Spleen (tissue), 11 donors: ENCODE data around the gene FAM240A. TPM values are rescaled to one million over a fixed set of nuclear protein-coding genes. Genes with fewer than 3 reads are reported as not detected.

ENCODE experiments used
- DNase-seq: peaks from one replicate; pipeline ENCODE4 v3.0.0-alpha.2; 2020
- H3K27ac ChIP-seq, 8 donors: fragments of 200-600 bp; sonication (generic) in 7 of 8; 1 replicate in 4 of 8; 2 replicates in 4 of 8; pipeline versions ENCODE4 v1.5.0 to v1.8.0; 2016 to 2021; ENCODE audit warnings: inconsistent platforms in 4 of 8, mild to moderate bottlenecking in 4 of 8, moderate library complexity in 1 of 8
- H3K27me3 ChIP-seq, 7 donors: fragments of 200-600 bp; sonication (generic) in 6 of 7; replicated peaks in 1 of 7; 1 replicate in 4 of 7; 2 replicates in 3 of 7; pipeline versions ENCODE4 v1.5.0 to v1.8.0; 2016 to 2021; ENCODE audit warnings: inconsistent platforms in 3 of 7, mild to moderate bottlenecking in 1 of 7
- H3K36me3 ChIP-seq, 6 donors: fragments of 200-600 bp; sonication (generic) in 5 of 6; 1 replicate in 4 of 6; 2 replicates in 2 of 6; pipeline versions ENCODE4 v1.5.0 to v1.8.0; 2016 to 2021; ENCODE audit warnings: inconsistent platforms in 2 of 6
- H3K4me1 ChIP-seq, 6 donors: fragments of 200-600 bp; sonication (generic) in 5 of 6; 1 replicate in 3 of 6; 2 replicates in 3 of 6; pipeline versions ENCODE4 v1.5.0 to v1.8.0; 2016 to 2021; ENCODE audit warnings: inconsistent platforms in 3 of 6
- H3K4me3 ChIP-seq, 8 donors: fragments of 200-600 bp; sonication (generic) in 7 of 8; 1 replicate in 4 of 8; 2 replicates in 4 of 8; pipeline versions ENCODE4 v1.5.0 to v1.8.0; 2016 to 2021; ENCODE audit warnings: inconsistent platforms in 4 of 8, mild to moderate bottlenecking in 4 of 8, moderate library complexity in 2 of 8
- H3K9me3 ChIP-seq, 8 donors: fragments of 200-600 bp; sonication (generic) in 7 of 8; 1 replicate in 4 of 8; 2 replicates in 4 of 8; pipeline versions ENCODE4 v1.5.0 to v1.8.0; 2016 to 2021; ENCODE audit warnings: inconsistent platforms in 4 of 8
- CTCF ChIP-seq, 11 experiments: fragments of 200-600 bp in 7 of 11; fragments of 450-650 bp in 4 of 11; sonication (generic) in 4 of 11; IDR thresholded peaks in 8 of 11; conservative IDR thresholded peaks in 3 of 11; 1 replicate in 7 of 11; 2 replicates in 4 of 11; pipeline versions ENCODE4 v1.4.0 to v1.8.0; 2016 to 2021; ENCODE audit warnings: antibody characterized with exemption in 11 of 11, inconsistent platforms in 4 of 11, mild to moderate bottlenecking in 1 of 11
- POLR2A ChIP-seq, 3 donors: fragments of 450-650 bp; IDR thresholded peaks; one replicate each; pipeline ENCODE4 v1.5.1; 2017; ENCODE audit warnings: antibody characterized with exemption in 3 of 3, mild to moderate bottlenecking in 1 of 3
- POLR2AphosphoS5 ChIP-seq, 3 donors: sonication (generic); formaldehyde crosslinking; IDR thresholded peaks; one replicate each; pipeline ENCODE4 v1.5.1; 2017; ENCODE audit warnings: antibody characterized with exemption in 3 of 3
- WGBS, 5 donors: extraction: QIAGEN DNeasy Blood & Tissue Kit in 3 of 5; methylation state at CpG; one replicate each; pipeline versions ENCODE4 v1.1.5 to v1.1.7; 2013 to 2018; 5-methylcytosine and 5-hydroxymethylcytosine counted together
- intact Hi-C: fragments of 100-400 bp; cut with DNase I; formaldehyde crosslinking; loops from one replicate; pipeline ENCODE4 v1.15.0; 2023; ENCODE audit warnings: low total_unique reads
- polyA plus RNA-seq, 3 donors: library from polyadenylated mRNA; stranded (reverse); fragments of 200-250 nt; gene quantifications; one replicate each; pipeline ENCODE4 v1.2.1, GENCODE V29; 2013
- total RNA-seq, 7 donors: library from RNA; depleted of rRNA in 3 of 7; stranded (reverse); fragments of >200 nt in 3 of 7; fragmentation: NEBNext Ultra II Directional in 4 of 7; extraction: Animal tissue kit (Norgen Biotek cat#: 25700) in 4 of 7; gene quantifications; one replicate each; pipeline versions ENCODE4 v1.1.0 to v1.2.1, GENCODE V29; 2016 to 2021
- donor health status: healthy with polysubstance abuse.
- donor health status: DM: no; HTN: no; CAD: no; lungs with moderate emphysema.
- donor health status: DM: no; HTN: no; CAD: no.
- donor health status: Bipolar disorder and iron deficiency.
- donor health status: healthy.
- donor health status: DM: no; HTN: no; CAD: no.
- donor health status: DM: yes; HTN: yes; CAD: no.

Gene FAM240A
- total and polyA plus RNA-seq, 10 donors: 0.13 TPM; not detected in 9

DNA sequence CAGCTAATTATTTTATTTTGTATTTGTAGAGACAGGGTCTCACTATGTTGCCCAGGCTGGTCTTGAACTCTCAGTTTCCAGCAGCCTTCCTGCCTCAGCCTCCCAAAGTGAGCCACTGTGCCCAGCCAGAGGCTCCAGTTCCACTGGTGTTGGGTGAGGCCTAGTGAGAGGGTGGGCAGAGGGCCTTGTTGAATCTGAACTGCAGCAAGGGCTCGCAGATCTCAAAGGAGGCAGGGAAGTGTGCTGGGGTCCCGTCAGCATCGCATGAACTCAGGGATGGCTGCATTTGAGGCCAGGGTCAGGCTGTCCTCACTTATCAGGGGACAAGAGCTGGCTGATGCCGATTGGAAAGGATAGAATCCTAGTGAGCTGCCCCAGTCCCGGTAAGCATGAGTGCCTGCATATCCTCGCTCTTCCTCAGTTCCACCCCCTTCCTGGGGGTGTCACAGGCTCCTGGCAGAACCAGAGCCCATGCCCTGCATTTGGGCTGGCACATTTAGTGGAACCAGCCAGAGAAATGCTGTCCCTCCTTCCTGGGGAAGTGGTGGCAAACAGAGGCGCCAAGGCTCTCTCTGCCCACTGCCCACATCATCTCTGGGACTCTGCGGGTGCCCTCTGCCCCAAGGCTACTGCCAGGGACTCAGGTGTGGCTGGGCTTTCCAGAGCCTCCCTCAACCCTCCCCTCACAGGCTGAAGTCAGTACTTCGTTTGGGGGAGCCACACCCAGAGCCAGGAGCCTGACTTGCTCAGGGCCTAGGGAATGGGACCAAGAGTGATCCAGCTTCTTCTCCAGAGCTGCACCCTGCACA is 57.1 kb downstream of the FAM240A start:
- TF ChIP-seq POLR2A (IDR thresholded peaks at IDR 0.05): no peak
- no peak for TF ChIP-seq POLR2AphosphoS5 (IDR thresholded peaks at IDR 0.05)
- TF ChIP-seq CTCF (IDR thresholded peaks at IDR 0.05 in 8 of 11, conservative IDR thresholded peaks at IDR 0.05 in 3 of 11): no peak
- Histone ChIP-seq H3K4me3 (no peak overlapping the region), H3K9me3 (no peaks in the 10 kb centered on the region), H3K27ac (peak overlapping the region in 1 of 8 donors; percentile 14), H3K27me3 (no peaks in the 10 kb centered on the region), H3K4me1 (peaks cover 0 to 4% (median 0%) of the 10 kb centered on the region in 6 donors), H3K36me3 (peaks cover 0 to 31% (median 8%) of the 10 kb centered on the region in 6 donors)
- WGBS, 5 donors: 62 to 77% (median 72%) methylated on average over 3 to 9 of the region's 9 CpGs
- intact Hi-C loops: no loop called here
- peak; percentile 49 for DNase-seq

DNA sequence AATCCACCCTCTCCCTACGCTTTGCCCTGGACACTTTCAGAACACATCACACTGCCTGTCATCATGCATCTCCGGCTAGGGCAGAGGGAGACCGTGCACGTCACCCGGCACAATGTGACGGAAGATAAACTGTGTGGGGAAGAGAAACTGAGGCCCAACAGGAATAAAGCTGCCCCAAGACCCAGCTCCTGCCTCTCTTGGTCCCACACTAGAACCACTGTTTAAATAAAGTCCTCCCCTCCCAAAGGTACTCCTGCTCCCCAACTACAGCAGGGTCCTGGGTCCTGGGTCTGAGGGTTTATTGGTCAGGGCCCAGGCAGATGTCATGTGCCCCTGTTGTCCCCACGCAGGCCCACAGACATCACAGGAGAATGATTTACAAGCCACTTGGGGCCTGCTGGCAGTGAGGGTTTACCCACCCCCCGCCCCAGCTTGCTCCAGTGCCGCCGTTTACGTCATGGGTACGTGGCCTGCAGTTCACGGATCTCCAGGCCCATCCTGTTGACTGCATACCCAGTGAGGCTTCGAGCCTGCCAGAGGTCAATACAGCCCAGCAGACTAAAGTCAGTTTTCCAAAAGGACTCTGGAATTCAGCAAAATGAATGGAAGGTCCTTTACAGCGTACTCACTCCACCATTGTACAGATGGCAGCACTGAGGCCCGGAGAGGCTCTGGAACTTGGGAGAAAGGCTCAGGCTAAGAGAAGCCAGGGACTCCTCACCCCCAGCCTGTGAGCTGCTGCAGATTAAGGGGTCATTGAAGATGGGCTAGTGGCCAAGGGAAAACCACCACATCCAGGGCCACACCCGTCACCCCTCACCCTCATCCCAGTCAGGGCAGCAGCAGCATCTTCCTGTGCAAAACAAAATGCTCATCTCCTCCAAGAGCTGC is 57.9 kb downstream of the FAM240A start:
- Histone ChIP-seq H3K27ac (peak overlapping the region in 1 of 8 donors; percentile 14), H3K27me3 (no peaks in the 10 kb centered on the region), H3K4me3 (no peak overlapping the region), H3K36me3 (peaks cover 0 to 36% (median 8%) of the 10 kb centered on the region in 6 donors), H3K4me1 (peaks cover 0 to 4% (median 0%) of the 10 kb centered on the region in 6 donors), H3K9me3 (no peaks in the 10 kb centered on the region)
- WGBS, 5 donors: 79 to 94% (median 81%) methylated on average over 11 to 17 of the region's 17 CpGs
- intact Hi-C loops: no loop called here
- TF ChIP-seq CTCF (IDR thresholded peaks at IDR 0.05 in 8 of 11, conservative IDR thresholded peaks at IDR 0.05 in 3 of 11) (no peak), POLR2A (IDR thresholded peaks at IDR 0.05) (no peak), POLR2AphosphoS5 (IDR thresholded peaks at IDR 0.05) (no peak)
- DNase-seq: peak; percentile 42

DNA sequence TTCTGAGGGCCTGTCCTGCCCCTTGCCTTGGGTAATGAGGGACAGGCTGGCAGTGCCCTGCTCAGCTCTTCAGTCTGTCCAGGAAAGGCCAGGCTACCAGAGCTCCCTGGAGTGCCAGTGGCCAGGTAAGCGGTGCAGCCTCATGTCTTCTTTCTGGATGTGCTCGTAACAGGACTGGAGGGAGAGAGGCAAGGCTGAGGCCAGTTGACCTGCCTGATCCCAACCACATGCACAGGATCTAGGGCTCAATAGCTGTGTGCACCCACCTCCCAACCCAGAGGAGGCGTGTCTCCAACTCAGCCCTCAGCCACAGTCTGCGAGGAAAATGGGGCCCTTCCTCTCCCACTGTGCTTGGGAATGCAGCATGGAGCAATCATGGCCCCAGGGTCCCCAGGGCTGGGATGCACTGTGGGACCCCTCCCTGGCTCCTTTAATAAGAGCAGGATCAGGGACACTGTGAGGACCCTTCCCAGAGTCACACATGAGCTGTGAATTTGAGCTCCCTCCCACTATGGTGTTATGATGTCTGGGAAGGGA is 58.6 kb downstream of the FAM240A start:
- no peaks in the 10 kb centered on the region for H3K9me3 ChIP-seq
- H3K36me3 ChIP-seq: peaks cover 0 to 44% (median 8%) of the 10 kb centered on the region in 6 donors
- WGBS, 5 donors: 86 to 99% (median 92%) methylated on average over 2 to 4 of the region's 4 CpGs
- intact Hi-C loops: no loop called here
- TF ChIP-seq CTCF (IDR thresholded peaks at IDR 0.05 in 8 of 11, conservative IDR thresholded peaks at IDR 0.05 in 3 of 11): no peak
- no peak for TF ChIP-seq POLR2A (IDR thresholded peaks at IDR 0.05)
- no peak for TF ChIP-seq POLR2AphosphoS5 (IDR thresholded peaks at IDR 0.05)
- H3K27ac ChIP-seq: no peak overlapping the region
- peaks cover 0 to 10% (median 0%) of the 10 kb centered on the region in 6 donors for H3K4me1 ChIP-seq
- H3K4me3 ChIP-seq: no peak overlapping the region
- DNase-seq: peak; percentile 54
- no peaks in the 10 kb centered on the region for H3K27me3 ChIP-seq
